Camera-type eye (tissue), 1 donor: Measurements from ENCODE around the gene HCK. TPM values are rescaled to one million over a fixed set of nuclear protein-coding genes. Genes with fewer than 3 reads are reported as not detected.

Experiments used
- total RNA-seq: library from RNA; depleted of rRNA; stranded (reverse); fragments of >200 nt; gene quantifications from one replicate; pipeline ENCODE4 v1.2.3, GENCODE V29; 2014

Gene HCK
- 4.9 TPM for total RNA-seq

DNA sequence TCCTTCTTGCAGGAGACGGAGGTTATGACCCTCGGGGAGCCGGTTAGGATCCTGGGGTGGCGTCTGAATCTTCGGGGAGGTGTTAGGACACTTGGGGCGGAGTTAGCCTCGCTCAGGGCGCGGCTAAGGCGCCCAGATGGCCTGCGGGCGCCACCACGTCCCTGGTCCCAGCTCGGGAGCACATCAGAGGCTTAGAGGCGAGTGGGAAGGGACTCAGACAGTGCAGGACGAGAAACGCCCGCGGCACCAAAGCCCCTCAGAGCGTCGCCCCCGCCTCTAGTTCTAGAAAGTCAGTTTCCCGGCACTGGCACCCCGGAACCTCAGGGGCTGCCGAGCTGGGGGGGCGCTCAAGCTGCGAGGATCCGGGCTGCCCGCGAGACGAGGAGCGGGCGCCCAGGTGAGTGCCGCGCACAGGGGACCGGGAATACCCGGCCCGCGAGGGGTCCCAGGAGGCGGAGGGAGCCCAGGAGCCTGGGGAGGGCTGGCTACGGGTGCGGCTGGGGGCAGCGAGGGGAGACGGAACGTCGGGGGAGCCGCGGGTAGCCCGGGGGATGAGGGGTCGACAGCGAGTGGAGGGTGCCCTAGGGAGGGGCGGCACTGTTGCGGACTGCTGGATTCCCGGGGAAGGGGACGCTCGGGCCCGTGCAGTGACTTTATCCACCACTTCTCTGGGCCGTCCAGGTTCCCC is at the start of gene HCK:
HCK (plus strand) TSS at position 153 of the 688 bp plus-strand sequence.

GRCh38 chr20:32010101-32010500 is 41.9 kb upstream of the HCK start, which contains the start of gene CCM2L:
TSS of gene CCM2L (plus strand) at chr20:32010438. CDS start at chr20:32010455, 17 bp downstream.

GRCh38 chr20:32109392-32110172 is 57.5 kb downstream of the HCK start, which contains the start of gene TM9SF4:
TSS of gene TM9SF4 (plus strand) at chr20:32109714. CDS start at chr20:32109741, 27 bp downstream.

Other genes with a start within 250 kb of the HCK start
- gene MYLK2, start 232.9 kb upstream of the HCK start, total RNA-seq: 2.5 TPM
- gene FOXS1, start 206.6 kb upstream of the HCK start, total RNA-seq: 2.3 TPM
- 9.0 TPM for gene DUSP15, start 181.7 kb upstream of the HCK start, total RNA-seq
- gene TTLL9, start 181.6 kb upstream of the HCK start, total RNA-seq: 1.4 TPM
- 9.5 TPM for gene PDRG1, start 100.2 kb upstream of the HCK start, total RNA-seq
- gene XKR7, start 84.1 kb upstream of the HCK start, total RNA-seq: 8.2 TPM
- 4.8 TPM for gene CCM2L, start 41.8 kb upstream of the HCK start, total RNA-seq
- gene TM9SF4, start 57.5 kb downstream of the HCK start, total RNA-seq: 31.2 TPM
- gene PLAGL2, start 155.5 kb downstream of the HCK start, total RNA-seq: 9.2 TPM
- 33.4 TPM for gene POFUT1, start 155.6 kb downstream of the HCK start, total RNA-seq
- gene KIF3B, start 225.4 kb downstream of the HCK start, total RNA-seq: 43.5 TPM